Measurements from ENCODE around the gene SCAP. TPM values are rescaled to one million over a fixed set of nuclear protein-coding genes. Genes with fewer than 3 reads are reported as not detected.

The SCAP gene
- total and polyA plus RNA-seq, 2 donors (not counting 1 experiment from before 2014, with no cell fraction given): 55.8 to 113 TPM

- Histone ChIP-seq H3K27ac (ENCODE audit: low read length in 2 of 2) (no peak overlapping the region), H3K4me2 (replicated peaks; ENCODE audit: low read depth, low read length, poor library complexity, severe bottlenecking) (no peak overlapping the region), H3K9ac (ENCODE audit: low read length) (no peak overlapping the region), H3K79me2 (ENCODE audit: control insufficient read depth, insufficient read depth, low read length) (peaks cover 43% of the 10 kb centered on the region), H4K20me1 (ENCODE audit: control insufficient read depth, insufficient read depth, low read length, poor library complexity, severe bottlenecking) (peaks cover 26% of the 10 kb centered on the region), H3K4me1 (ENCODE audit: control insufficient read depth in 2 of 2, insufficient read depth in 2 of 2, low read length in 2 of 2) (no peaks in the 10 kb centered on the region), H3K36me3 (replicated peaks in 1 of 2; ENCODE audit: control extremely low read depth in 1 of 2, control insufficient read depth in 1 of 2, extremely low read depth in 1 of 2, insufficient read depth in 2 of 2, low read length in 1 of 2) (peaks cover 0 to 36% of the 10 kb centered on the region in 2 experiments), H3K27me3 (replicated peaks in 1 of 4; ENCODE audit: control extremely low read depth in 1 of 4, control insufficient read depth in 3 of 4, insufficient read depth in 4 of 4, low read length in 3 of 4) (no peaks in the 10 kb centered on the region), H3K9me3 (ENCODE audit: control extremely low read depth in 1 of 3, control insufficient read depth in 2 of 3, insufficient read depth in 1 of 3, low read length in 2 of 3) (peaks cover 0 to 5% (median 0%) of the 10 kb centered on the region in 3 donors), H3K4me3 (ENCODE audit: control extremely low read depth in 1 of 5, extremely low read depth in 1 of 5, insufficient read depth in 1 of 5, low read depth in 2 of 5, low read length in 4 of 5) (no peak overlapping the region), H2AFZ (ENCODE audit: insufficient read depth, low read depth, low read length, poor library complexity, severe bottlenecking) (no peak overlapping the region)
- ChIA-PET CTCF (no interaction called here), POLR2A (no interaction called here)
- Mint-ChIP-seq H3K9me3 (ENCODE audit: insufficient read depth) (no peaks in the 10 kb centered on the region), H3K27me3 (no peaks in the 10 kb centered on the region), H3K27ac (no peak overlapping the region), H3K4me3 (no peak overlapping the region), H3K4me1 (peaks cover 3% of the 10 kb centered on the region)
- 92% methylated on average over 5 of the region's 5 CpGs for WGBS (ENCODE audit: insufficient coverage)
- DNase-seq (no peak), ATAC-seq (ENCODE audit: low read depth) (no peak)
- intact Hi-C loops (cut with micrococcal nuclease): no loop called here
- TF ChIP-seq EZH2 (IDR thresholded peaks at IDR 0.05; ENCODE audit: borderline replicate concordance, insufficient read depth, low read depth, low read length, poor library complexity, severe bottlenecking): no peak
- TF ChIP-seq, protein P1, sequence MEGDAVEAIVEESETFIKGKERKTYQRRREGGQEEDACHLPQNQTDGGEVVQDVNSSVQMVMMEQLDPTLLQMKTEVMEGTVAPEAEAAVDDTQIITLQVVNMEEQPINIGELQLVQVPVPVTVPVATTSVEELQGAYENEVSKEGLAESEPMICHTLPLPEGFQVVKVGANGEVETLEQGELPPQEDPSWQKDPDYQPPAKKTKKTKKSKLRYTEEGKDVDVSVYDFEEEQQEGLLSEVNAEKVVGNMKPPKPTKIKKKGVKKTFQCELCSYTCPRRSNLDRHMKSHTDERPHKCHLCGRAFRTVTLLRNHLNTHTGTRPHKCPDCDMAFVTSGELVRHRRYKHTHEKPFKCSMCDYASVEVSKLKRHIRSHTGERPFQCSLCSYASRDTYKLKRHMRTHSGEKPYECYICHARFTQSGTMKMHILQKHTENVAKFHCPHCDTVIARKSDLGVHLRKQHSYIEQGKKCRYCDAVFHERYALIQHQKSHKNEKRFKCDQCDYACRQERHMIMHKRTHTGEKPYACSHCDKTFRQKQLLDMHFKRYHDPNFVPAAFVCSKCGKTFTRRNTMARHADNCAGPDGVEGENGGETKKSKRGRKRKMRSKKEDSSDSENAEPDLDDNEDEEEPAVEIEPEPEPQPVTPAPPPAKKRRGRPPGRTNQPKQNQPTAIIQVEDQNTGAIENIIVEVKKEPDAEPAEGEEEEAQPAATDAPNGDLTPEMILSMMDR (IDR thresholded peaks at IDR 0.05): no peak
These were observed 32.1 kb downstream of the SCAP start for GRCh38 chr3:47443611-47443995.

GRCh38 chr3:47441796-47442551, 33.8 kb downstream of the SCAP start:
- H3K4me2 ChIP-seq (replicated peaks; ENCODE audit: low read depth, low read length, poor library complexity, severe bottlenecking): no peak overlapping the region
- no peaks in the 10 kb centered on the region for H3K27me3 Mint-ChIP-seq
- H3K4me3 ChIP-seq (ENCODE audit: control extremely low read depth in 1 of 5, extremely low read depth in 1 of 5, insufficient read depth in 1 of 5, low read depth in 2 of 5, low read length in 4 of 5): no peak overlapping the region
- no peaks in the 10 kb centered on the region for H3K4me1 Mint-ChIP-seq
- no peak for TF ChIP-seq EZH2 (IDR thresholded peaks at IDR 0.05; ENCODE audit: borderline replicate concordance, insufficient read depth, low read depth, low read length, poor library complexity, severe bottlenecking)
- TF ChIP-seq, protein P1 (IDR thresholded peaks at IDR 0.05): no peak
- H3K36me3 ChIP-seq (replicated peaks in 1 of 2; ENCODE audit: control extremely low read depth in 1 of 2, control insufficient read depth in 1 of 2, extremely low read depth in 1 of 2, insufficient read depth in 2 of 2, low read length in 1 of 2): peaks cover 0 to 45% of the 10 kb centered on the region in 2 experiments
- H3K79me2 ChIP-seq (ENCODE audit: control insufficient read depth, insufficient read depth, low read length): peaks cover 32% of the 10 kb centered on the region
- no peaks in the 10 kb centered on the region for H3K4me1 ChIP-seq (ENCODE audit: control insufficient read depth in 2 of 2, insufficient read depth in 2 of 2, low read length in 2 of 2)
- ATAC-seq (ENCODE audit: low read depth) (no peak), DNase-seq (no peak)
- peaks cover 21% of the 10 kb centered on the region for H4K20me1 ChIP-seq (ENCODE audit: control insufficient read depth, insufficient read depth, low read length, poor library complexity, severe bottlenecking)
- peaks cover 0 to 3% (median 0%) of the 10 kb centered on the region in 3 donors for H3K9me3 ChIP-seq (ENCODE audit: control extremely low read depth in 1 of 3, control insufficient read depth in 2 of 3, insufficient read depth in 1 of 3, low read length in 2 of 3)
- no peak overlapping the region for H3K27ac ChIP-seq (ENCODE audit: low read length in 2 of 2)
- POLR2A ChIA-PET: no interaction called here
- no peak overlapping the region for H3K9ac ChIP-seq (ENCODE audit: low read length)
- H3K27ac Mint-ChIP-seq: no peak overlapping the region
- 95% methylated on average over 2 of the region's 4 CpGs for WGBS (ENCODE audit: insufficient coverage)
- H3K27me3 ChIP-seq (replicated peaks in 1 of 4; ENCODE audit: control extremely low read depth in 1 of 4, control insufficient read depth in 3 of 4, insufficient read depth in 4 of 4, low read length in 3 of 4): no peaks in the 10 kb centered on the region
- H3K9me3 Mint-ChIP-seq (ENCODE audit: insufficient read depth): no peaks in the 10 kb centered on the region
- CTCF ChIA-PET: no interaction called here
- H3K4me3 Mint-ChIP-seq: no peak overlapping the region
- intact Hi-C loops (cut with micrococcal nuclease): no loop called here
- no peak overlapping the region for H2AFZ ChIP-seq (ENCODE audit: insufficient read depth, low read depth, low read length, poor library complexity, severe bottlenecking)

Measured in B cell (primary cell).